Lower leg skin (tissue), 3 donors: ENCODE results near the gene INHBC.

Experiments used
- CTCF ChIP-seq, 3 donors: fragments of 450-650 bp; IDR thresholded peaks; one replicate each; pipeline ENCODE4 v1.5.1; 2016; ENCODE audit warnings: antibody characterized with exemption in 3 of 3, mild to moderate bottlenecking in 3 of 3, moderate library complexity in 2 of 3
- POLR2A ChIP-seq, 2 donors: fragments of 450-650 bp; IDR thresholded peaks; one replicate each; pipeline ENCODE4 v1.6.1; 2016 to 2017; ENCODE audit warnings: antibody characterized with exemption in 2 of 2, mild to moderate bottlenecking in 1 of 2, moderate library complexity in 1 of 2

- TF ChIP-seq CTCF (IDR thresholded peaks at IDR 0.05) (no peak), POLR2A (IDR thresholded peaks at IDR 0.05) (no peak)
These were observed 52.5 kb downstream of the INHBC start for GRCh38 chr12:57487055-57487596.
